ENCODE data around the gene CHM.

- TF ChIP-seq EZH2phosphoT487 (IDR thresholded peaks at IDR 0.05; ENCODE audit: unreplicated experiment), result no peak
- TF ChIP-seq, protein P1, sequence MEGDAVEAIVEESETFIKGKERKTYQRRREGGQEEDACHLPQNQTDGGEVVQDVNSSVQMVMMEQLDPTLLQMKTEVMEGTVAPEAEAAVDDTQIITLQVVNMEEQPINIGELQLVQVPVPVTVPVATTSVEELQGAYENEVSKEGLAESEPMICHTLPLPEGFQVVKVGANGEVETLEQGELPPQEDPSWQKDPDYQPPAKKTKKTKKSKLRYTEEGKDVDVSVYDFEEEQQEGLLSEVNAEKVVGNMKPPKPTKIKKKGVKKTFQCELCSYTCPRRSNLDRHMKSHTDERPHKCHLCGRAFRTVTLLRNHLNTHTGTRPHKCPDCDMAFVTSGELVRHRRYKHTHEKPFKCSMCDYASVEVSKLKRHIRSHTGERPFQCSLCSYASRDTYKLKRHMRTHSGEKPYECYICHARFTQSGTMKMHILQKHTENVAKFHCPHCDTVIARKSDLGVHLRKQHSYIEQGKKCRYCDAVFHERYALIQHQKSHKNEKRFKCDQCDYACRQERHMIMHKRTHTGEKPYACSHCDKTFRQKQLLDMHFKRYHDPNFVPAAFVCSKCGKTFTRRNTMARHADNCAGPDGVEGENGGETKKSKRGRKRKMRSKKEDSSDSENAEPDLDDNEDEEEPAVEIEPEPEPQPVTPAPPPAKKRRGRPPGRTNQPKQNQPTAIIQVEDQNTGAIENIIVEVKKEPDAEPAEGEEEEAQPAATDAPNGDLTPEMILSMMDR (conservative IDR thresholded peaks at IDR 0.05; ENCODE audit: low read depth in 2 of 2), result no peak
Observed at GRCh38 chrX:85993539-85994197, 53.7 kb downstream of the CHM start.
